ENCODE measurements around the gene CDK5R1.

DNA sequence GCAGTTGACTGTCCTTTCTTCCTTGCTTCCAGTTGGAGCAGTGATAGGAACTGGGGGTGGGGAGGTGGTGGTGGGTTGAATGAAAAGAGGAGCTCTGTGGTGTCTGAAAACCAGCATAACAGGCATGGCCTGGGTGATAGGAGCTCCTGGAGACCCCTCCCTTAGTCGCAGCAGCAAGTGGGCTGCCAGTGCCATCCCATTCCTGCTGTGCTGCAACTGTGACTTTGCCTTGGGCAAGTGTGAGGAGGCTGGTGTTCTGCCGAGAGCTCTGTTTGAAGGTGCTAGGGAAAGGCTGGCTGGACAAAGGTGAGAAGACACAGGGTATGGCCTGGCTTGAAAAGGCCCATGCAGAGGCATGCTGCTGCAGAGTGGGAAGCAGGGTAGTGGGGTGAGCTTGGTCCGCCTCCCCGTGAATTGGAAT lies 2.7 kb upstream of the CDK5R1 start:
- TF ChIP-seq, protein P1, sequence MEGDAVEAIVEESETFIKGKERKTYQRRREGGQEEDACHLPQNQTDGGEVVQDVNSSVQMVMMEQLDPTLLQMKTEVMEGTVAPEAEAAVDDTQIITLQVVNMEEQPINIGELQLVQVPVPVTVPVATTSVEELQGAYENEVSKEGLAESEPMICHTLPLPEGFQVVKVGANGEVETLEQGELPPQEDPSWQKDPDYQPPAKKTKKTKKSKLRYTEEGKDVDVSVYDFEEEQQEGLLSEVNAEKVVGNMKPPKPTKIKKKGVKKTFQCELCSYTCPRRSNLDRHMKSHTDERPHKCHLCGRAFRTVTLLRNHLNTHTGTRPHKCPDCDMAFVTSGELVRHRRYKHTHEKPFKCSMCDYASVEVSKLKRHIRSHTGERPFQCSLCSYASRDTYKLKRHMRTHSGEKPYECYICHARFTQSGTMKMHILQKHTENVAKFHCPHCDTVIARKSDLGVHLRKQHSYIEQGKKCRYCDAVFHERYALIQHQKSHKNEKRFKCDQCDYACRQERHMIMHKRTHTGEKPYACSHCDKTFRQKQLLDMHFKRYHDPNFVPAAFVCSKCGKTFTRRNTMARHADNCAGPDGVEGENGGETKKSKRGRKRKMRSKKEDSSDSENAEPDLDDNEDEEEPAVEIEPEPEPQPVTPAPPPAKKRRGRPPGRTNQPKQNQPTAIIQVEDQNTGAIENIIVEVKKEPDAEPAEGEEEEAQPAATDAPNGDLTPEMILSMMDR (IDR thresholded peaks at IDR 0.05; ENCODE audit: low read length): no peak
- TF ChIP-seq EZH2phosphoT487 (IDR thresholded peaks at IDR 0.05; ENCODE audit: low read length) (no peak), EZH2 (optimal IDR thresholded peaks at IDR 0.05; ENCODE audit: low read depth, low read length) (no peak)
